ENCODE results near the gene LMTK3.

GRCh38 chr19:48477067-48477685 is 34.5 kb downstream of the LMTK3 start:
- TF ChIP-seq CTCF (IDR thresholded peaks at IDR 0.05; ENCODE audit: borderline replicate concordance, extremely low read depth, low read length, poor library complexity, severe bottlenecking) (no peak), EZH2 (IDR thresholded peaks at IDR 0.05; ENCODE audit: borderline replicate concordance, low read depth, low read length, severe bottlenecking) (no peak)

Measured in DND-41 (cell line).